HEK293 (cell line): ENCODE measurements around the gene TSHZ2.

Experiments
- PATZ1 ChIP-seq: fragments of 450-650 bp; formaldehyde crosslinking; IDR thresholded peaks from 2 replicates; pipeline ENCODE4 v1.5.1; 2016; ENCODE audit warnings: missing biosample characterization, missing genetic modification characterization
- ZBTB26 ChIP-seq: fragments of 450-650 bp; formaldehyde crosslinking; optimal IDR thresholded peaks from 2 replicates; pipeline ENCODE3; 2016; ENCODE audit warnings: missing biosample characterization, mild to moderate bottlenecking, missing genetic modification characterization
- ZNF174 ChIP-seq: fragments of 450-650 bp; formaldehyde crosslinking; IDR thresholded peaks from 2 replicates; pipeline ENCODE4 v1.5.0; 2017; ENCODE audit warnings: missing biosample characterization, mild to moderate bottlenecking, missing genetic modification characterization
- ZNF560 ChIP-seq: fragments of 450-650 bp; formaldehyde crosslinking; IDR thresholded peaks from 2 replicates; pipeline ENCODE4 v1.5.1; 2017; ENCODE audit warnings: missing biosample characterization, missing genetic modification characterization, borderline replicate concordance
- ZNF777 ChIP-seq: fragments of 450-650 bp; formaldehyde crosslinking; IDR thresholded peaks from 2 replicates; pipeline ENCODE4 v1.5.1; 2017; ENCODE audit warnings: missing biosample characterization, missing genetic modification characterization, borderline replicate concordance
- ZNF792 ChIP-seq: fragments of 450-650 bp; formaldehyde crosslinking; IDR thresholded peaks from 2 replicates; pipeline ENCODE4 v1.5.1; 2016; ENCODE audit warnings: missing biosample characterization, missing genetic modification characterization
- ZSCAN30 ChIP-seq: fragments of 450-650 bp; IDR thresholded peaks from 2 replicates; pipeline ENCODE4 v1.5.1; 2018; ENCODE audit warnings: missing biosample characterization, mild to moderate bottlenecking, missing genetic modification characterization, moderate library complexity
- TF ChIP-seq, protein P1 (sequence below): fragments of 450-650 bp; formaldehyde crosslinking; IDR thresholded peaks from 2 replicates; pipeline ENCODE4 v1.5.1; 2016; ENCODE audit warnings: missing biosample characterization, missing genetic modification characterization
- TF ChIP-seq, protein P2 (sequence below): fragments of 450-650 bp; formaldehyde crosslinking; IDR thresholded peaks from 2 replicates; pipeline ENCODE4 v1.5.1; 2016; ENCODE audit warnings: missing biosample characterization, missing genetic modification characterization

DNA sequence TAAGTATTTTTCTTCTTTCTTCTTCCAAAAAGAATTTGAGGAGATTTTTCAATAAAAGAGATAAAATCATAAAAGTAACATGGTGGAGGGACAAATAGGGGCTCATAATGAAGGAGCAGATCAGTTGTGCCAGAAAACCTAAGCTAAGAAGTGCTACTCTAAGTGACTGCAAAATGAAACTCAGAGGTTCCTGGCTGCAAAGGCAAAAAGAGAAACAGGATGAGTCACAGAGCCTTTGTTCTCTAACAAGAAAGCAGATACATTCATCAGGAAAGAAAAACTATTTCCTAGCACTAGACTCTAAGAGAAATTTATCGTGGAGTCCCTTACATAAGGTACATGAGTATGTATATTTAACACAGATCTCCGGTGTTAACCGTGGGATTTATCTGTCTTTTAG lies 49.8 kb downstream of the TSHZ2 start:
- TF ChIP-seq, protein P1, sequence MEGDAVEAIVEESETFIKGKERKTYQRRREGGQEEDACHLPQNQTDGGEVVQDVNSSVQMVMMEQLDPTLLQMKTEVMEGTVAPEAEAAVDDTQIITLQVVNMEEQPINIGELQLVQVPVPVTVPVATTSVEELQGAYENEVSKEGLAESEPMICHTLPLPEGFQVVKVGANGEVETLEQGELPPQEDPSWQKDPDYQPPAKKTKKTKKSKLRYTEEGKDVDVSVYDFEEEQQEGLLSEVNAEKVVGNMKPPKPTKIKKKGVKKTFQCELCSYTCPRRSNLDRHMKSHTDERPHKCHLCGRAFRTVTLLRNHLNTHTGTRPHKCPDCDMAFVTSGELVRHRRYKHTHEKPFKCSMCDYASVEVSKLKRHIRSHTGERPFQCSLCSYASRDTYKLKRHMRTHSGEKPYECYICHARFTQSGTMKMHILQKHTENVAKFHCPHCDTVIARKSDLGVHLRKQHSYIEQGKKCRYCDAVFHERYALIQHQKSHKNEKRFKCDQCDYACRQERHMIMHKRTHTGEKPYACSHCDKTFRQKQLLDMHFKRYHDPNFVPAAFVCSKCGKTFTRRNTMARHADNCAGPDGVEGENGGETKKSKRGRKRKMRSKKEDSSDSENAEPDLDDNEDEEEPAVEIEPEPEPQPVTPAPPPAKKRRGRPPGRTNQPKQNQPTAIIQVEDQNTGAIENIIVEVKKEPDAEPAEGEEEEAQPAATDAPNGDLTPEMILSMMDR: no peak
- TF ChIP-seq ZNF792 (tag by site-specific recombination) (no peak), PATZ1 (tag by site-specific recombination) (no peak), ZNF174 (tag by site-specific recombination) (no peak), ZNF777 (tag by site-specific recombination) (no peak), ZSCAN30 (tag by site-specific recombination) (no peak), ZBTB26 (tag by site-specific recombination) (no peak), ZNF560 (tag by site-specific recombination) (no peak)
- TF ChIP-seq, protein P2, sequence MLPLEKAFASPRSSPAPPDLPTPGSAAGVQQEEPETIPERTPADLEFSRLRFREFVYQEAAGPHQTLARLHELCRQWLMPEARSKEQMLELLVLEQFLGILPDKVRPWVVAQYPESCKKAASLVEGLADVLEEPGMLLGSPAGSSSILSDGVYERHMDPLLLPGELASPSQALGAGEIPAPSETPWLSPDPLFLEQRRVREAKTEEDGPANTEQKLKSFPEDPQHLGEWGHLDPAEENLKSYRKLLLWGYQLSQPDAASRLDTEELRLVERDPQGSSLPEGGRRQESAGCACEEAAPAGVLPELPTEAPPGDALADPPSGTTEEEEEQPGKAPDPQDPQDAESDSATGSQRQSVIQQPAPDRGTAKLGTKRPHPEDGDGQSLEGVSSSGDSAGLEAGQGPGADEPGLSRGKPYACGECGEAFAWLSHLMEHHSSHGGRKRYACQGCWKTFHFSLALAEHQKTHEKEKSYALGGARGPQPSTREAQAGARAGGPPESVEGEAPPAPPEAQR (tag by site-specific recombination): no peak
